GM12875 (cell line): Measurements from ENCODE around the gene PDAP1.

Source experiments
- H3K4me3 ChIP-seq: one replicate; pipeline ENCODE4 v1.5.1; 2011; ENCODE audit warnings: low read depth, low read length, control low read depth
- CTCF ChIP-seq: IDR thresholded peaks from 2 replicates; pipeline ENCODE4 v1.5.1; 2011; ENCODE audit warnings: low read depth, mild to moderate bottlenecking, control low read depth, inconsistent platforms, low read length, moderate library complexity, borderline replicate concordance; ENCODE audit not compliant: insufficient read depth

PDAP1 gene

DNA sequence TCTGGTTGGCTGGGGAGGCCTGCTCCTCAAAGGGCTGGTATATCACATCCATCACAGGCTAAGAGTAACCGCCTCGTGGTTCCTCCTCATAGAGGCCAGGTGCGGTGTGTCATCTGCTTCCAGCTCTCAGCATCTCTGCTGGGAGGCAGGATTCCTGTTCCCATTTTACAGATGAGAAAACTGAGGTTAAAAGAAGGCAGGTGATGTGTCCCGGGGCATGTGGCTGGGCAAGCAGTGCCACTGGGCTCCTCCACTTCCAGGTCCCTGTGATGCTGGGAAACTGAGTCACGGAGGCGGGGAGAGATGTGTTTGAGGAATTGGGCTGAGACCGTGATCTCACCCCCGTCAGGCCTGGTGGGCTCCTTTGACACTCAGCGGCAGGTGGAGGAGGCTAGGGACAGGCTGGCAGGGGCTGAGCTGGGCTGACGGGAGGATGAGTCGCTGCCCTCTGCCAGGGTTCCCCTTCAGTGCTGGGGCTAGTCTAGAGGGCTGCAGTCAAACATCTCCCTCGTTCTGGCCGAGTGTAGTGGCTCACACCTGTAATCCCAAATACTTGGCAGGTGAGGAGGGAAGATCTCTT lies 24.5 kb downstream of the PDAP1 start:
- no peak overlapping the region for H3K4me3 ChIP-seq
- TF ChIP-seq CTCF: no peak

GRCh38 chr7:99383203-99383602 lies 25.2 kb downstream of the PDAP1 start:
- no peak for TF ChIP-seq CTCF
- no peak overlapping the region for H3K4me3 ChIP-seq

DNA sequence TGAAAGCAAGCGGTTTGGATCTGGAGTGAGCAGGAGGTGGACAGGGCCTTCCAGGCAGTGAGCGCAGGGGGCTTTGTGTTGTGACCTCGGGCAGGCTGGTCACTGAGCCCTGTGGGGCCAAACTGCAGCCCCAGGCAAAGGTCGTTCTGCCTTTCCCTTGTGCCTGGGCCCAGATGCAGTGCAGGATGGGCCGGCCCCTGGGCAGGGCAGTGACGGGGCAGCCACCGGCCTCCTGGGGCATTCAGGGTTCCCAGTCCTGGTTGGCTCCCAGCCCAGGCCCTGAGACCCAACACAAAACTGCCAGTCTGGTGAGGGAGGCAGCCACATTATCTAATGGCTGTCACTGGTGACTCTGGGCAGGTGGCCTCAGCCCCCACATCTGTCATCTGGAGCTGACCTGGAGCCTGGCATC lies 26.7 kb downstream of the PDAP1 start:
- H3K4me3 ChIP-seq: peak overlapping the region; percentile 53
- no peak for TF ChIP-seq CTCF

- TF ChIP-seq CTCF: no peak
Observed at GRCh38 chr7:99380823-99381663, 27.4 kb downstream of the PDAP1 start.

DNA sequence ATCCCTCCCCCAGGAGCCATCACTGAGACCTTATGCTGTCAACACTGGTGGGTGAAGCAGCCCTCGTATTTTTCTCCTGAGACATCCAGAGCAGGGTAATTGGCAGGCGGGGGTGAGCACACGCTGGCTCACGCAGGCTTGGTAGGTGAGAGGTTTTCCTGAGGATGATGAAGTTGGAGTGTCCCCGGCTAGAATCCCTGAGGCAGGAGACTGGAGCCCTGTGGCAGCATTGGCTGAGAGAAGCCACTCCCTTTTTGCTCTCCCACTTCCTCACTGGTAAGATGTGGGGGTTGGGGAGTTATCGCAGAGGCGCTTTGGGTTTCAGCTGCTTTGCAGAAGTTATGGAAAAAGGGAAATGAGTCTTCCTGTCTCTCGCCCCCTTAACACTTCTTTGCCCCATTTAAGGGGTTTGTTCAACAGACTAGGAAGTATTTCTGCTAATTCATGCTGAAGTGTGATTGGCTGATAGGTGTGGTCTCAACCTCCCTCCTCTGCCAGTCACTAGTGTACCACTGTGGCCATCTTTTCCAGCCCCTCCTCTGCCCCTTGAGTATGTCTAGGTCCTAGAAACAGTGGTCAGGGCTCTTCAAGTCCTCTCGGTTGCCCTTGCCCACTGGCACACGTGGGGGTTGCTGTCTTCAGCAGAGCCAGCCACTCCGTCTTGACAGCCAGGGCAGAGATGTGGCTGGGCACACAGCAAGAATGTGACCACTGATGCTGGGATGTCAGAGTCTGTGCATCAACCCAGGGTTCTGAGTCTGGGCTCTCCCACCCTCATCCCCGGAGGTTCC lies 28.2 kb downstream of the PDAP1 start:
- TF ChIP-seq CTCF: no peak
- H3K4me3 ChIP-seq: peak overlapping the region; percentile 53

More at GRCh38 chr7:99380823-99381663, 27.4 kb downstream of the PDAP1 start:
- peak overlapping the region; percentile 53 for H3K4me3 ChIP-seq

DNA sequence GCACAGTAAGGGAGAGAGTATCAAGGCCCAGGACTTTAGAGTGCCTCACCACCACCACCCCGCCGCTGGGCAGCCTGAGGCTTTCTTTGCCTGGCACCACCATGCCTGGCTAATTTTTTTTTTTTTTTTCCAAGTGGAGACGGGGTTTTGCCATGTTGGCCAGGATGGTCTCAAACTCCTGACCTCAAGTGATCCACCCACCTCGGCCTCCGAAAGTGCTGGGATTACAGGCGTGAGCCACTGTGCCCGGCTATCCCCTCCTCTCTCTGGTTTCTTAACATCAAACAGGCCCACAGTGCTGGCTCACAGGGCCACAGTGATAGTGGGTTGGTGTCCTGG lies 28.7 kb downstream of the PDAP1 start:
- H3K4me3 ChIP-seq: peak overlapping the region; percentile 53

DNA sequence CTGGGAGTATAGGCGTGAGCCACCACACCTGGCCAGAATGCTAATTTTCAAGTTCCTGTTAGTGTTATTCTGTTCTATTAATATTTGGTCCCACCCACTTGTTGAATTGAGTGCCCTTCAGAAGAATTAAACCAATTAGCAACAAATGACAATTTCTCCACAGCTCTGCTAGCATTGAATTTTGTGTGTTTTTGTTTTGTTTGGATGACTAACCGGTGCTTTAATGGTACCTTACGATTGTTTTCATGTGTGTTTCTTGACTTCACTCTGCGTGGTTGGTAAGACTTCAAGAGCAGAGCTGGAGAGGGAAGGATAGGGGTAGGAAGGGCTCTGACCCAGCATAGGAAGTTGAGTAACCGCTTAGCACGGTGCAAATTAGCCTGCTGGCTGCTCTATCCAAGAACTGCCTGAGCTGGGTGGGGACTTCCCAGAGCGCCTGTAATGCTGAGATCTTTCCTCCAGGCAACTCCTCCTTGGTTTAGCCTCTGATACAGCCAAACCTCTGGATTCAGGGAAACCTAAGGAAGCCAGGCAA lies 29.3 kb downstream of the PDAP1 start:
- peak overlapping the region; percentile 53 for H3K4me3 ChIP-seq
- TF ChIP-seq CTCF: no peak
